A673 (cell line): ENCODE data around the gene SMPDL3B.

Experiments used
- CTCF ChIP-seq: fragments of 300-800, 200-600 bp; sonication (generic); conservative IDR thresholded peaks from 2 replicates; pipeline ENCODE4 v1.5.1; 2017; ENCODE audit warnings: low read depth, mild to moderate bottlenecking, antibody characterized with exemption, low read length, moderate library complexity, mixed read lengths
- EZH2 ChIP-seq: fragments of 200-600 bp; sonication (generic); IDR thresholded peaks from 2 replicates; pipeline ENCODE4 v1.6.1; 2017; ENCODE audit warnings: borderline replicate concordance, low read depth, mild to moderate bottlenecking, mixed read lengths, antibody characterized with exemption, low read length; ENCODE audit not compliant: poor library complexity, severe bottlenecking

- no peak for TF ChIP-seq CTCF
- TF ChIP-seq EZH2: no peak
Observed at GRCh38 chr1:28002600-28002999, 67.8 kb downstream of the SMPDL3B start.
